HCT116 (cell line): ENCODE measurements around the gene PLPPR2.

Experiments used
- ELF1 ChIP-seq: IDR thresholded peaks from 2 replicates; pipeline ENCODE4 v1.6.1; 2012; ENCODE audit warnings: low read depth, borderline replicate concordance
- EZH2phosphoT487 ChIP-seq: fragments of 200-600 bp; IDR thresholded peaks from 2 replicates; pipeline ENCODE4 v1.6.1; 2018; ENCODE audit warnings: antibody characterized with exemption, borderline replicate concordance
- JUND ChIP-seq: IDR thresholded peaks from 2 replicates; pipeline ENCODE4 v1.6.1; 2012
- POLR2AphosphoS5 ChIP-seq: IDR thresholded peaks from 2 replicates; pipeline ENCODE4 v1.6.1; 2011; ENCODE audit warnings: mild to moderate bottlenecking, low read depth, low read length, moderate library complexity
- YY1 ChIP-seq: IDR thresholded peaks from 2 replicates; pipeline ENCODE4 v1.6.1; 2011; ENCODE audit warnings: low read length, low read depth, moderate library complexity, mild to moderate bottlenecking; ENCODE audit not compliant: insufficient replicate concordance; ENCODE audit errors: extremely low read depth
- ZFX ChIP-seq: fragments of 450-650 bp; IDR thresholded peaks from 2 replicates; pipeline ENCODE4 v1.6.1; 2017
- TF ChIP-seq, protein P1 (sequence below), 3 experiments: fragments of 200-600 bp in 1 of 3; sonication (generic) in 1 of 3; IDR thresholded peaks in 2 of 3; conservative IDR thresholded peaks in 1 of 3; 2 replicates each; pipeline ENCODE4 v1.5.1; 2012 to 2017; ENCODE audit warnings: low read depth in 2 of 3, low read length in 2 of 3, antibody characterized with exemption in 1 of 3, borderline replicate concordance in 1 of 3, control low read depth in 1 of 3, mild to moderate bottlenecking in 1 of 3, mixed read lengths in 1 of 3, mixed run types in 1 of 3, moderate library complexity in 1 of 3; ENCODE audit not compliant: insufficient read depth in 1 of 3

DNA sequence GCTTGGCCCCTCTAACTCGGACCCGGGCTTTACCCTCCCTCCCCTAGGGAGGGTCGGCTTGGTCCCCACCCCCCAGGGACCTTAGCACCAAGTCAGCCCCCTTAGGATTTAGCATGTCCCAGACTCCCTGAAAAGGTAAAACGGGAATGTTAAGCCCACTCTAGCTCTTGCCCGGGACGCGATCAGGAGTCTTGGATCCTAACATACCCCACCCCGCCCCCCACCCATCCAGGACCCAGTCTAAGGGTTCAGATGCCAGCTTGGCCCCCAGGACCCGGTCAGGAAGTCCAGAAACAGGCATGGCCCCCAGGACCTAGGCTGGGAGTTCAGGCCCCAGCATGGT is 28.4 kb downstream of the PLPPR2 start:
- TF ChIP-seq EZH2phosphoT487 (no peak), JUND (no peak), POLR2AphosphoS5 (no peak), ZFX (no peak), YY1 (no peak), ELF1 (no peak)
- TF ChIP-seq, protein P1, sequence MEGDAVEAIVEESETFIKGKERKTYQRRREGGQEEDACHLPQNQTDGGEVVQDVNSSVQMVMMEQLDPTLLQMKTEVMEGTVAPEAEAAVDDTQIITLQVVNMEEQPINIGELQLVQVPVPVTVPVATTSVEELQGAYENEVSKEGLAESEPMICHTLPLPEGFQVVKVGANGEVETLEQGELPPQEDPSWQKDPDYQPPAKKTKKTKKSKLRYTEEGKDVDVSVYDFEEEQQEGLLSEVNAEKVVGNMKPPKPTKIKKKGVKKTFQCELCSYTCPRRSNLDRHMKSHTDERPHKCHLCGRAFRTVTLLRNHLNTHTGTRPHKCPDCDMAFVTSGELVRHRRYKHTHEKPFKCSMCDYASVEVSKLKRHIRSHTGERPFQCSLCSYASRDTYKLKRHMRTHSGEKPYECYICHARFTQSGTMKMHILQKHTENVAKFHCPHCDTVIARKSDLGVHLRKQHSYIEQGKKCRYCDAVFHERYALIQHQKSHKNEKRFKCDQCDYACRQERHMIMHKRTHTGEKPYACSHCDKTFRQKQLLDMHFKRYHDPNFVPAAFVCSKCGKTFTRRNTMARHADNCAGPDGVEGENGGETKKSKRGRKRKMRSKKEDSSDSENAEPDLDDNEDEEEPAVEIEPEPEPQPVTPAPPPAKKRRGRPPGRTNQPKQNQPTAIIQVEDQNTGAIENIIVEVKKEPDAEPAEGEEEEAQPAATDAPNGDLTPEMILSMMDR (IDR thresholded peaks at IDR 0.05 in 2 of 3, conservative IDR thresholded peaks at IDR 0.05 in 1 of 3; ENCODE audit: borderline replicate concordance in 1 of 3, insufficient read depth in 1 of 3, low read depth in 2 of 3, low read length in 2 of 3) = no peak
